ENCODE measurements around the gene PHLPP2. TPM values are rescaled to one million over a fixed set of nuclear protein-coding genes. Genes with fewer than 3 reads are reported as not detected.

Gene PHLPP2
- total RNA-seq, 2 donors from 2014 or later: 3.5 to 10.8 TPM

GRCh38 chr16:71647391-71647790 is 77.1 kb downstream of the PHLPP2 start:
- H3K4me1 ChIP-seq: no peaks in the 10 kb centered on the region
- no peaks in the 10 kb centered on the region for H3K9me3 ChIP-seq
- no peak overlapping the region for H3K4me3 ChIP-seq
- TF ChIP-seq, protein P1, sequence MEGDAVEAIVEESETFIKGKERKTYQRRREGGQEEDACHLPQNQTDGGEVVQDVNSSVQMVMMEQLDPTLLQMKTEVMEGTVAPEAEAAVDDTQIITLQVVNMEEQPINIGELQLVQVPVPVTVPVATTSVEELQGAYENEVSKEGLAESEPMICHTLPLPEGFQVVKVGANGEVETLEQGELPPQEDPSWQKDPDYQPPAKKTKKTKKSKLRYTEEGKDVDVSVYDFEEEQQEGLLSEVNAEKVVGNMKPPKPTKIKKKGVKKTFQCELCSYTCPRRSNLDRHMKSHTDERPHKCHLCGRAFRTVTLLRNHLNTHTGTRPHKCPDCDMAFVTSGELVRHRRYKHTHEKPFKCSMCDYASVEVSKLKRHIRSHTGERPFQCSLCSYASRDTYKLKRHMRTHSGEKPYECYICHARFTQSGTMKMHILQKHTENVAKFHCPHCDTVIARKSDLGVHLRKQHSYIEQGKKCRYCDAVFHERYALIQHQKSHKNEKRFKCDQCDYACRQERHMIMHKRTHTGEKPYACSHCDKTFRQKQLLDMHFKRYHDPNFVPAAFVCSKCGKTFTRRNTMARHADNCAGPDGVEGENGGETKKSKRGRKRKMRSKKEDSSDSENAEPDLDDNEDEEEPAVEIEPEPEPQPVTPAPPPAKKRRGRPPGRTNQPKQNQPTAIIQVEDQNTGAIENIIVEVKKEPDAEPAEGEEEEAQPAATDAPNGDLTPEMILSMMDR (IDR thresholded peaks at IDR 0.05): no peak
- H3K27me3 ChIP-seq: no peaks in the 10 kb centered on the region
- DNase-seq (ENCODE audit: low spot score): no peak
- no peak overlapping the region for H3K27ac ChIP-seq
- H3K36me3 ChIP-seq: peaks cover 22% of the 10 kb centered on the region

GRCh38 chr16:71645450-71645849 is 79.1 kb downstream of the PHLPP2 start:
- Histone ChIP-seq H3K4me1 (no peaks in the 10 kb centered on the region), H3K4me3 (no peak overlapping the region), H3K36me3 (peaks cover 20% of the 10 kb centered on the region), H3K27me3 (no peaks in the 10 kb centered on the region), H3K27ac (no peak overlapping the region), H3K9me3 (no peaks in the 10 kb centered on the region)
- no peak for DNase-seq (ENCODE audit: low spot score)
- TF ChIP-seq, protein P1 (IDR thresholded peaks at IDR 0.05): no peak

DNA sequence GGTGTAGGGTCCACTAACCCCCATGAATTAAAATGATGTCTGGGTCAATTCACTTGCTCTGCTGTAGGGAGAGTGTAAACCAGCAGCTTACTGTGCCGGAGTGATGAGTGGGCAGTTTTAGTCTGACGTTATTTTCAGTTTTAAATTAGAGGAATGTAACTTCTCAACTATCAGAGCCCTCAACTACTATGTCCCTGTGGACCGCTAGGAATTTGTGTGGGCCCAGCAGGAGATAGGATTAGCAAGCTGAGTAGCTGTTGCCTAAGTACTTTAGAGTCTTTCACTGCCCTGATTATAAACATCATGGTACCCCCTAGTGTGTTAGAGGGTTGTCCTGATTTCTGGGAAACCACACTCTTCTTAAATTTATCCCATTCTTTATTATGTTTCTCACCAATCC is 87.1 kb downstream of the PHLPP2 start:
- Histone ChIP-seq H3K4me1 (no peaks in the 10 kb centered on the region), H3K9me3 (no peaks in the 10 kb centered on the region), H3K4me3 (no peak overlapping the region), H3K27me3 (no peaks in the 10 kb centered on the region), H3K36me3 (no peaks in the 10 kb centered on the region), H3K27ac (no peak overlapping the region)
- DNase-seq (ENCODE audit: low spot score): peak; percentile 52
- TF ChIP-seq, protein P1 (IDR thresholded peaks at IDR 0.05): no peak

DNA sequence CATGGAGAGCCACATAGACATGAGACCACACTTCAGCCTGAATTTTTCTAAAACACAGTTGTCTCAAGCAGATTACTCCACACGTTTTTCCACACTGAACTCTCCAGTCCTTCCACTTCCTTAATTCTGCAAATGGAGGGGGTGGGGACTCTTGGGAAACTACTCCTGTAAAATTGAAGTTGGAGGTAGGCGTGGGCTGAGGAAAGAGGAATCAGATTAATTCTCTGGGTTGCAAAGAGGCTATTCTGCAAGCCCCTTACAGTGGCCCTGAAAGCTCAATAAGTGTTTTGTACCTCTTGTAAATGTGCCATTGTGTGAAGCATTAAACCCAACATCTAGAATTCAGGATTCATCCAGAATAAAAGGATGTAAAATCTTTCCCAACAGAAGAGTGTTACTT is 88.9 kb downstream of the PHLPP2 start:
- no peaks in the 10 kb centered on the region for H3K4me1 ChIP-seq
- H3K27me3 ChIP-seq: no peaks in the 10 kb centered on the region
- H3K27ac ChIP-seq: no peak overlapping the region
- TF ChIP-seq, protein P1 (IDR thresholded peaks at IDR 0.05): no peak
- no peak overlapping the region for H3K4me3 ChIP-seq
- DNase-seq (ENCODE audit: low spot score): no peak
- H3K36me3 ChIP-seq: no peaks in the 10 kb centered on the region
- H3K9me3 ChIP-seq: no peaks in the 10 kb centered on the region

DNA sequence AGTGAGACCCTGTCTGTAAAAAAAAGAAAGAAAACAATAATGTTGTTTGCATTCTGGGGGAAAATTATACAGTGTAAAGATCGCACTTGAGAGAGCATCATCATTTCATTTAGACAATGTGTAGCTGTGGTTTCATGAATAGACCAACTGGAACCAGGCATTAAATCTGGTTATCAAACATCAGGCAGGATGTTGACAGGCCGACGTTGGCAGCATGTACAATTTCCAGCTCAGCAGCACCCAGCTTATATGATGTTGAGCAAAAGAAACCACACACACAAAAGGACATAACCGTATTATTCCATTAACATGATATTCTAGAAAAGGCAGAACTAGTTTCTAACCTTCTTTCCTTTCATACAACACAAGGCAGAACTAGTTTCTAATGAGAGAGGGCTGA is 92.7 kb downstream of the PHLPP2 start:
- no peak overlapping the region for H3K4me3 ChIP-seq
- H3K27ac ChIP-seq: no peak overlapping the region
- H3K4me1 ChIP-seq: peaks cover 0 to 3% of the 10 kb centered on the region in 2 donors
- peaks cover 2 to 3% of the 10 kb centered on the region in 2 donors for H3K27me3 ChIP-seq
- no peaks in the 10 kb centered on the region for H3K36me3 ChIP-seq
- TF ChIP-seq, protein P1 (IDR thresholded peaks at IDR 0.05): no peak
- DNase-seq (ENCODE audit: low spot score): no peak
- no peaks in the 10 kb centered on the region for H3K9me3 ChIP-seq

DNA sequence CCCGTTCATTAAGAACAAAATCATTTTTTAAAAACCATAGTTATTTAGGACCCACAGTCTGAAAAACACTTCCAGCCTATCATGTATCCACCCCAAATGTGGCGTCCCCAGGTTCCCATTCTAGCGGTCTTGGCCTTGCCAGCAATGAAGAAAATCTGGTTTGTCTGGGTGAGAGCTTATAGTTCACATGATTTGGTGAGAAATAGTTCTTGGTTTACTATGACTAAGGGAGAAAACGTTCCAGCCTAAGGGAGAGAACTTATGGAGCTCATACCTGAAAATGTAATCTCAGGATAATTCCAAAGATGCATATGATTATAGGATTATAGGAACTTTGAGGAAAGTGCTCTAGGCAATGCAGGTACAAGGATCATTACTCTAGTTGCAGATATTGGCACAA is 93.7 kb downstream of the PHLPP2 start:
- Histone ChIP-seq H3K4me1 (peaks cover 0 to 13% of the 10 kb centered on the region in 2 donors), H3K27me3 (peaks cover 12 to 13% of the 10 kb centered on the region in 2 donors), H3K4me3 (no peak overlapping the region), H3K27ac (no peak overlapping the region), H3K9me3 (no peaks in the 10 kb centered on the region), H3K36me3 (no peaks in the 10 kb centered on the region)
- TF ChIP-seq, protein P1 (IDR thresholded peaks at IDR 0.05): no peak
- no peak for DNase-seq (ENCODE audit: low spot score)

Data from right atrium auricular region (tissue), 2 donors.